ENCODE measurements around the gene SGSM2.
"Not testable (repeated sequence)": the region's sequence is repeated elsewhere in the genome, so short reads cannot be mapped to it uniquely, and the experiment has no call there.

Gene SGSM2

GRCh38 chr17:2336852-2337543, at the start of gene SGSM2:
Gene SGSM2, plus strand, starts transcription at chr17:2337501. Its CDS starts 188 bp downstream, at chr17:2337689.
- peak; percentile 63 for DNase-seq

DNA sequence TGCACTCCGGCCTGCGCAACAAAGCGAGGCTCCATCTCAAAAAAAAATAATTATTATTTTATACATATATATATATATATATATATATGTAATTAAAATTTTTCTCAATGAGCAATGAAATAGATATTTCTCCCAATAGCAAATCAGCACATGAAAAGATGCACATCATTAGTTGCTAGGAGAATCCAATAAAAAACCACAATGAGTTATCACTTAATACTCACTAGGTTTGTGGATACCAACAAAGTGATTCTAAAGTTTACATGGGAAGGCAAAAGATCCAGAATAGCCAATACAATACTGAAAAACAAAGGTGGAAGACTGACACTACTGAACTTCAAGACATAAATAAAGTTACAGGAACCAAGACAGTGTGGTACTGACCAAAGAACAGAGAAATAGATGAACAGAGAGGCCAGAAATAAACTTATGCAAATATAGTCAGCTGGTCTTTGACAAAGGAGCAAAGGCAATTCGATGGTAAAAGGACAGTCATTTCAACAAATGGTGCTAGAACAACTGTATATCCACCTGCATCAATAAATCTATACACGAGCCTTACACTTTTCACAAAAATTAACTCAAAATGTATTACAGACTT, 47.3 kb upstream of the SGSM2 start:
- no peak for DNase-seq

DNA sequence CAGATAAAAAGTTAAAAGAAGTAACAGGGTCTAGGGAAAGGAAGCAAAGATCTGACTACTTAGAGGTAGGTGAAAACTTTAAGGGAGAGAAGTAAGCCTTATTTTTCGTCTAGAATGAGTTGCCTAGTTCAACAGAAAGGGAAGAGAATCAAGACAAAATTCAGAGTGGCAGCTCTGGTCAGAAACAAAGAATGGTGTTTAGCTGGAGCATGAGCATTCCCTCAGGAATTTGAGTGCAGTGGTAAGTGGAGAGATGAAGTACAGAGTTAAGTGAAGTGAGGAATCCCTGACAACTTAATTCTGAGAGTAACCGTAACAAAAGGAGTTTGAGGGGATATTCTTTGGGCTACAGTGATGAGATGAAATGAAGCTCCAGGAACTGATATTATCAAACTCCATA, 45.2 kb upstream of the SGSM2 start:
- DNase-seq, result no peak

DNA sequence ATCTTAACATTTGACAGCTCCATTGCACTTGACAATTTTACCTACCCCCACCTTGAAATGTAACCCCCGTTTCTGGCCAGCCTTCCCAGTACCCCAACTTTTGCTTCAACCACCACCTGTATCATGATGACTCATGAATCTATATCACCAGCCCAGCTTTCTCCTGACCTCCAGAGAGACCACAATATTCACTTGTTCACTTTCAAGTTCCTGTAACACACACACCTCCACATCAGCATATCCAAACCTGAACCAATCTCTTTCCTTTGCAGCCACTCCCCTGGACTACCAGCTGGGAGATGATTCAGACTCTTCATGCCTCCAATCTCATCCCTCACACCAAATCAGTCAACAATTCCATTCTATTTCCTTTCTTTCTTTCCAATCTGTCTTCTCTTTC, 41.7 kb upstream of the SGSM2 start:
- DNase-seq, result no peak

- DNase-seq, result no peak
These were observed 40.3 kb upstream of the SGSM2 start for GRCh38 chr17:2297023-2297422.

DNA sequence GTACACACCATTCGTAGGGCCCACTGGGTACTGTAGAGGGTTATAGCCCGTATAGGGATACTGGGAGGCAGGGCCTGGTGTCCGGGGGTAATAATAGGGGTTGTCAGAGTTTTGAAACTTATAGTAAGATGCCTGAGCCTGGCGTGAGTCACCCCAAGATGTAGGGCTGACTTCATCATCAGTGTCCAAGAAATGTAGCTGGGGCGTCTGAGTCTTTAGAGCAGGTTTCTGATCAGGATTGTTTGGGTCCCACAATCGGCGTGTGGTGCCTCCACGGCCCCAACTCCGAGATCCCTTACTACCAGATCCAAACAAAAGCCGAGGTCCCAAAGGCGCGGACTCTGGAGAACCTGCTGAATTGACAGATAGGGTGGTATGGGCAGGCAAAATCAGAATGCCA, 38.2 kb upstream of the SGSM2 start:
- DNase-seq, result no peak

DNA sequence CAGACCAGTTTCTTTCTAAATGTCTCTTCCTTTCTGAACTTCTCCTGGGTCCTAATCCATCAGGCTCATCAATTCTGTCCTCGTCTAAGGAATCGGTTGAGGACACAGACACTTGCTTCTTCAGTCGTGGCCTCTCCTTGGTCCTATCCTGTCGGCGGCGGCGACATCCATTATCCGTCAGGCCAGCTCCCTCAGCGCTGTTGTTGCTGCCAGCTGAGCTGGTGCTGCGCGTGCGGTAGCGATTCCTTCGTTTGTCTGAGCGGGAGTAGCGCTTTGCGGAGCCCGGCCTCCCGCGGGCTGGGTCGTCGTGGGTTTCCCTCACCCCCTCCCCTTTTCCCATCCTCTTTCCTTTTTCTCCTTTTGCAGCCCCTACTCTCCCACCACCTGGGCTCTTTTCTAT, 37.5 kb upstream of the SGSM2 start:
- DNase-seq, result no peak

DNA sequence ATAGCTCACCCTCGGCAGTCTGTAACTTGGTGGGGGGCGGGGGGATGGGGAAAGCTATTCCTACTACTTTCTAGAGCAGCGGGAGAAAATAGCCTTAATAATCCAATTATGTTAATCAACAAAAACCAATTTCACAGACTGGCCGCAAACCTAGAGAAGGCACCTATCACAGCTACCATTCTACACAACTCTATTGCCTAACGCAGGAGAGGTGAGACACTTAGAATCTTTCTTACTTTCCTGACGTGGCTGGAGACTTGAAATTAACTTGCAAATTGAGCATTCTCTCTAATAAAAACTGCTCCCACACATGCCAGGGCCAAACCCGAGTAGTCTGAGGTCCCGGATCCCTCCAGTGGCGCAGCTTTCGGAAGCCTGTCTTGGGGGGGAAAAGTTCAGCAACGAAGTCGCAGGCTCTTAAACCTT, 34.5 kb upstream of the SGSM2 start:
- DNase-seq, result no peak

GRCh38 chr17:2303204-2304188, 33.8 kb upstream of the SGSM2 start, which contains the start of the genes SMG6 and SRR:
Gene SMG6, minus strand, starts transcription at chr17:2303785. Its CDS starts 65 bp downstream, at chr17:2303720.
Gene SRR, plus strand, starts transcription at chr17:2303950. Its CDS starts 11,611 bp downstream, at chr17:2315561.
- peak; percentile 84 for DNase-seq

GRCh38 chr17:2304931-2305330, 32.4 kb upstream of the SGSM2 start:
- DNase-seq, result no peak

- no peak for DNase-seq
These were observed 27.8 kb upstream of the SGSM2 start for GRCh38 chr17:2309338-2310154.

GRCh38 chr17:2312736-2313135, 24.6 kb upstream of the SGSM2 start:
- DNase-seq, result no peak

GRCh38 chr17:2316916-2317205, 20.4 kb upstream of the SGSM2 start:
- not testable (repeated sequence) for DNase-seq

DNA sequence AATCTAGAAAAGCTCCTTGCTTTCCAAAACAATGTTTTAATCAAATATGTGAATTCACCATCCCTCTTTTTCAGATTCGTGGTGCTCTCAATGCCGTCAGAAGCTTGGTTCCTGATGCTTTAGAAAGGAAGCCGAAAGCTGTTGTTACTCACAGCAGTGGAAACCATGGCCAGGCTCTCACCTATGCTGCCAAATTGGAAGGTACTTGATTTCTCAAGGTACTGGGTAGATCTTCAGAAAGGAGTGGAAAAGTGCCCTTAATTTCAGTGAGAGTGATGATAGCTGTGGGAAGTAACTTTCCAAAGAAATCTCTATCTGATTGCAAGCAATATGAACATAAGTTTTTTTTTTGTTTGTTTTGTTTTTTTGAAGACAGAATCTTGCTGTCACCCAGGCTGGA, 19.5 kb upstream of the SGSM2 start:
- no peak for DNase-seq

GRCh38 chr17:2319051-2319450, 18.2 kb upstream of the SGSM2 start:
- DNase-seq, result no peak

DNA sequence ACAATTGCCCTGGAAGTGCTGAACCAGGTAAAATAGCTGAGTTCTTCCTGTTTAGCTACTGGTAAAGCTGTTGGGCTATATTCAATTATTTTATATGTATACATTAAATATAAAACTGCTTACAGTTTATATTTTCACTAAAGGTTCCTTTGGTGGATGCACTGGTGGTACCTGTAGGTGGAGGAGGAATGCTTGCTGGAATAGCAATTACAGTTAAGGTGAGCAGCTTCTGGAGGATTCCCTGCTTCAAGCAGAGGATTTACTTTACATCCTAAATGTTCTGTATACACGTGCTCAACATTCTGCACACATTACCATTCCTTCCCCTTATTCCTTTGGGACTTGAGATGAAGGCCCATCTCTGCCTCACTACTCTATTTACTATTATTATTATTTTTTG, 15.9 kb upstream of the SGSM2 start:
- no peak for DNase-seq

- no peak for DNase-seq
These were observed 13.5 kb upstream of the SGSM2 start for GRCh38 chr17:2323629-2324314.

- DNase-seq, result no peak
These were observed 6.0 kb upstream of the SGSM2 start for GRCh38 chr17:2331303-2331702.

- DNase-seq, result no peak
These were observed 1.5 kb upstream of the SGSM2 start for GRCh38 chr17:2335726-2336214.

- DNase-seq, result peak; percentile 80
These were observed 968 bp upstream of the SGSM2 start, which contains the start of gene TSR1 for GRCh38 chr17:2336215-2336851. Gene TSR1, minus strand, starts transcription at chr17:2336457. Its CDS starts 30 bp downstream, at chr17:2336427.

All from NCI-H1092 treated with DMSO at 0.1 percent for 48 hours (cell line).